Brain microvascular endothelial cell (primary cell): Measurements from ENCODE around the gene CRTAP.

Source experiments
- DNase-seq: peaks from one replicate; pipeline ENCODE4 v3.0.0-alpha.2; 2020
- H3K27ac ChIP-seq: fragments of 250-450 bp; sonication (Bioruptor Pico); 2 replicates; pipeline ENCODE4 v1.5.1; 2020; ENCODE audit warnings: mild to moderate bottlenecking, moderate library complexity
- H3K27me3 ChIP-seq: fragments of 250-450 bp; sonication (Bioruptor Pico); replicated peaks from 2 replicates; pipeline ENCODE4 v1.5.1; 2020; ENCODE audit warnings: mild to moderate bottlenecking
- H3K36me3 ChIP-seq: fragments of 250-450 bp; sonication (Bioruptor Pico); replicated peaks from 2 replicates; pipeline ENCODE4 v1.5.1; 2020; ENCODE audit warnings: mild to moderate bottlenecking
- H3K4me3 ChIP-seq: 2 replicates; pipeline ENCODE4 v1.5.1; 2011; ENCODE audit warnings: low read depth, mild to moderate bottlenecking, control low read depth, low read length, moderate library complexity
- in situ Hi-C: cut with HindIII; loops from 2 replicates; pipeline ENCODE4 v1.10.0; 2017; ENCODE audit warnings: low sequenced_read_pairs, low pct_ligation_motif_present
- TF ChIP-seq, protein P1 (sequence below): IDR thresholded peaks from 2 replicates; pipeline ENCODE4 v1.5.1; 2011; ENCODE audit warnings: low read depth, mild to moderate bottlenecking, moderate library complexity, low read length, control low read depth, inconsistent platforms; ENCODE audit errors: missing control alignments

CRTAP gene

DNA sequence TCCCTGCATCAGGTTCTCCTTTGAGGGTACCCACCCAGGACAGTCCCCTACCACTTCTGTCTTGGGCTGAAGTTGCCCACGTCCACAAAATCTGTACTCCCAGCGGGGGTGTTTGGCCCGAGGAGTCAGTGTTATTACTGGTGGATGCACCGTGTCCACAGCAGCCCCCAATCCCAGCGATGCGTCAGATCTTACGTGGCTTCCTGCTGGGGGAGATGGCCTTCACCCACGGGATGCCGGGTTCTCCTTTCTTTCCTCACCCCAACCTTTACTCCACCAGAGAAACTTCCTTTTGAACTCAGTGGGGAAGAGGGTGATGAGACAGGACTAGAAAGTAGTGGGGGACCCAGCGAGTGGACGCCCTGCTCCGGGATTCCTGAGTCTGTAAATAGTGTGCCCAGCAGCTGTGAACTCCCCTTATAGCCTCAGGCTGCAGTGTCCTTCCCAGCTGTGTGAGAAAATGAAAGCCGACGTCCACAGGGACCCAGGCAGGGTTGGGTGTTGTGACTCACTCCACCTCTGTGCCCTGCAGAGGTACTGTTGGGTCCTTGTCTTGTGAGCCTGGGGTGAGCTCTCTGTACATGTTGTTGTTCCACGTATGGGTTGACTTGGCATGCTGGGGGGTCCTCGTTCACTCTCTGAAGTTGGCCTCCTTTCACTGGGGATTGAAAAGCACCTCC is 31.5 kb downstream of the CRTAP start:
- DNase-seq = peak; percentile 35
- H3K4me3 ChIP-seq = no peak overlapping the region
- no peaks in the 10 kb centered on the region for H3K27me3 ChIP-seq
- TF ChIP-seq, protein P1, sequence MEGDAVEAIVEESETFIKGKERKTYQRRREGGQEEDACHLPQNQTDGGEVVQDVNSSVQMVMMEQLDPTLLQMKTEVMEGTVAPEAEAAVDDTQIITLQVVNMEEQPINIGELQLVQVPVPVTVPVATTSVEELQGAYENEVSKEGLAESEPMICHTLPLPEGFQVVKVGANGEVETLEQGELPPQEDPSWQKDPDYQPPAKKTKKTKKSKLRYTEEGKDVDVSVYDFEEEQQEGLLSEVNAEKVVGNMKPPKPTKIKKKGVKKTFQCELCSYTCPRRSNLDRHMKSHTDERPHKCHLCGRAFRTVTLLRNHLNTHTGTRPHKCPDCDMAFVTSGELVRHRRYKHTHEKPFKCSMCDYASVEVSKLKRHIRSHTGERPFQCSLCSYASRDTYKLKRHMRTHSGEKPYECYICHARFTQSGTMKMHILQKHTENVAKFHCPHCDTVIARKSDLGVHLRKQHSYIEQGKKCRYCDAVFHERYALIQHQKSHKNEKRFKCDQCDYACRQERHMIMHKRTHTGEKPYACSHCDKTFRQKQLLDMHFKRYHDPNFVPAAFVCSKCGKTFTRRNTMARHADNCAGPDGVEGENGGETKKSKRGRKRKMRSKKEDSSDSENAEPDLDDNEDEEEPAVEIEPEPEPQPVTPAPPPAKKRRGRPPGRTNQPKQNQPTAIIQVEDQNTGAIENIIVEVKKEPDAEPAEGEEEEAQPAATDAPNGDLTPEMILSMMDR = no peak
- in situ Hi-C loops = no loop called here
- H3K36me3 ChIP-seq = peaks cover 12% of the 10 kb centered on the region
- no peak overlapping the region for H3K27ac ChIP-seq

DNA sequence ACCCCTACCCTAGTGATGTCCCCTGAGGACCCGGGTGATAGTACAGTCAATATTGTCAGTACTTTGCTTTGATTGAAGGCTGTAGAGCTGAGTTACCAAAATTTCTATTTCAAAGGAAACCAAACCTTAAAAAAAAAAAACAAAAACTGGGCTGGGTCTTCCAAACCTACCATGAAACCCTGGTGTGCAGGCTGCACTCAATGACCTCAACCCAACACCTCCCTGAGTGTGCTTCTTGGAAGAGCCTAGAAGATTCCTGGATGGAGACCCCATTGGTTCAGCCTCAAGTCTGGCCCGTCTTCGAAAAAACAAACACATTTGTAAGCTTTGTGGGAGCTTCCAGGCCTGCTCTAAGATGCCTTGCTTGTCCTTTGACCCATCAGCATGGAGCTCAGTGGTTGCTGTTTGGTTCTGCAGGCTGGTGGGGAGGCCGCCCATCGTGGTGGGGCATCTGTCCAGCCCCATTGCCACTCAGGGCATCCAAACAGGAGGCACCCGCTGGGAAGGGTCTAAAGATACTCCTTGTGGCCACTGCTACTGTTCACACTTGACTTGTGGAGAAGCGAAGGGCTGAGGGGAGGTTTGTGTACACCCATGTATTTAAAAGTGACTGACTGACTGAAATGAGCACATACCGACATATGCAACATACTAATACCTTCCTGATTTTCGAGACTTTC is 32.2 kb downstream of the CRTAP start:
- no peak for DNase-seq
- no peak overlapping the region for H3K27ac ChIP-seq
- no peak overlapping the region for H3K4me3 ChIP-seq
- TF ChIP-seq, protein P1 = no peak
- H3K36me3 ChIP-seq = peaks cover 12% of the 10 kb centered on the region
- in situ Hi-C loops = no loop called here
- H3K27me3 ChIP-seq = no peaks in the 10 kb centered on the region

DNA sequence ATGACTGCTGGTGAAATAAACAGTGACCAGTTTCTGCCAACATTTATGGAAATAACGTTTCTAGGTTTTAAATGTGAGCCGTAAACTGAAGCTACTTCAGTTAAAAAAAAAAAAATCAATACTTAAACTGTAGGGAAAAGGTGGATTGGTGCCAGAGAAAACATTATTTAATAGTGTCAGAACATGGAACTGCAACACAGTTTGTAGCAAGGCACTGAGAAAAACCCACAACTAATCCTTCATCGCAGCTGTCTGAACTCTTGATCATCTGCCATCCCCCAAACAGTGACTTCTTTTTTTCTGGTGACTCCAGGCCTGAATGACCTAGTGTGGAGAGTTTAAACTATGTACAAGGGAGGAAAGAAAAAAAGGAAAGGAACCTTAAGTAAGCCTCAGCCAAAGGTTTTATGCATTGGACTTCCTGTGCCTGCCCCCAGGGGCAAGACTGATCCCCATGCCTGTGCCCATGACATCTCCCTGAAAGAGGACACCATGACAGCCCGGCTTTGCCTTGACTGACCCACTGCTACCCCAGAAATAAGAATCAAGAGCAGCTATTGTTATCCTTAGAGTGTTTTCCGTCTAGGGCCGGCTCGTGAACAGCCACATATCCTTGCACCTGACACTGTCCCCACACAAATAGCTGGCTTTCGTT is 33.1 kb downstream of the CRTAP start:
- no peak overlapping the region for H3K27ac ChIP-seq
- TF ChIP-seq, protein P1 = peak; percentile 16
- in situ Hi-C loops = no loop called here

DNA sequence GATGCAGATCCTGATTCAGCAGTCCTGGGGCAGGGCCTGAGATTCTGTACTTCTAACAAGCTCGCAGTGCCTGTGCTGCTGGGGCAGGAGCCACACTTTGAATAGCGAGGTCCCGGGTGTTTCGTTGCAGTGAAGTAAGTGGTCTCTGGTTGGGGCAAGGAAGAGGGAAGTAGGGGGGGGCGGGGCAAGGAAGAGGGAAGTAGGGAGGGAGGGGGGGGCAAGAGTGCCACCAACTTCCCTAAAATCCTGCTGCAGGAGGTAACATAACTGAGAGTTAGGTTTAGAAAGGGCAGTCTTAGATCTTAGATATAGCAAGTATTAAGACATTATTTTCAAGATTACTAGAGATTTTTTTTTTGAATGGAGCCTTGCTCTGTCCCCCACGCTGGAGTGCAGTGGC is 35.5 kb downstream of the CRTAP start:
- in situ Hi-C loops = no loop called here
- H3K36me3 ChIP-seq = no peaks in the 10 kb centered on the region

More for the DNA sequence above, 33.1 kb downstream of the CRTAP start:
- peak; percentile 49 for DNase-seq
- Histone ChIP-seq H3K27me3 (no peaks in the 10 kb centered on the region), H3K4me3 (no peak overlapping the region), H3K36me3 (peaks cover 12% of the 10 kb centered on the region)

DNA sequence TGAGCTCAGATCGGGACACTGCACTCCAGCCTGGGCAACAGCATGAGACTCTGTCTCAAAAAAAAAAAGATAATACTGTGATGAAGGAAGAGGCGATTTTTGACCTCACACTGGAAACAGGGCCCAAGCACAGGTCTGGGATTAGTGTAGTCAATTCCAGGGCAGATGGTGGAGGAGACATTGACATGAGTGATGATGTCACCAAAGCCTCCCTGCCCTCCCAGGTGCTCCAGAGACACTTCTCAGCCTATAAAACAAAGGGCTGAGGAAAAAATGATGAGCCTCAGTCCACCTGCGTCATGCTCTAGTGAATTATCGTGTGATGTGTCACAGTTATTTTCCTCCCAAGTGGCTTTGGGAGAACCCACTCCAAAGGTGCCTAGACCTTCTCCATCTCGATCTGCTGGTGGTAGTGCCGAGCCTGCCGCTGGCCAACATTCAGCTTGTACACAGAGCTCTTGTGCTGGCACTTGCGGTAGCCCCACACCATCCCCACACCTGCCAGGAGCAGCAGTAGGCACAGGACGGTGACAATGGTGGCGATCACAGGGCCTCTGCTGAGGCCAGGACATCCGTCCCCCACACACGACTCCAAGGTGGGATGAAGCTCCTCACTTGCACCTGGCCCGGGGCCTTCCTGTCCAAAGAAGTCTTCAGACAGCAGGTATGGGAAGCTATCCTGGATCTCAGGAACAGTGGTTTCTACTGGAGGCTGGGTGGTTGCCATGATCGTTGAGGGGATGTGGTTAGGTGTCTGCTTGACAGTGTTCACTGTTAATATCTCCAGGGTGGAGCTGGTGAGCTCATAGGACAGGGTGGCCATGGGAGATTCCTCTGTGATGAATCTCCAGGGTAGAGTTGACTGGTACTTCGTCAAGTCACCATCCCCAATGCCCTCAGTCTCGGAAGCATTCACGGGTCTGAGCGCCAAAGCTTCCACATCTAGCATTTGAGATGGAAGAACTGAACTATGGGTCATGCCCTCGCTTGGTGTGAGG is 38.8 kb downstream of the CRTAP start:
- Histone ChIP-seq H3K4me3 (no peak overlapping the region), H3K27me3 (no peaks in the 10 kb centered on the region), H3K27ac (no peak overlapping the region), H3K36me3 (no peaks in the 10 kb centered on the region)
- TF ChIP-seq, protein P1 = no peak
- in situ Hi-C loops = no loop called here
- DNase-seq = no peak

More for the DNA sequence above, 35.5 kb downstream of the CRTAP start:
- no peaks in the 10 kb centered on the region for H3K27me3 ChIP-seq
- no peak overlapping the region for H3K4me3 ChIP-seq
- TF ChIP-seq, protein P1 = no peak
- no peak overlapping the region for H3K27ac ChIP-seq
- no peak for DNase-seq
